EH (cell line): ENCODE measurements around the gene FZR1.

Experiments used
- DNase-seq: peaks from one replicate; pipeline ENCODE4 v3.0.0-alpha.2; 2015; ENCODE audit warnings: low read depth

FZR1 gene

GRCh38 chr19:3474010-3474409 is 32.1 kb upstream of the FZR1 start:
- DNase-seq: no peak

- no peak for DNase-seq
Observed at GRCh38 chr19:3474614-3475013, 31.5 kb upstream of the FZR1 start.

- no peak for DNase-seq
Observed at GRCh38 chr19:3475449-3475848, 30.7 kb upstream of the FZR1 start.

GRCh38 chr19:3476830-3477229 is 29.3 kb upstream of the FZR1 start:
- DNase-seq: no peak

GRCh38 chr19:3477506-3477905 is 28.6 kb upstream of the FZR1 start:
- no peak for DNase-seq

GRCh38 chr19:3477951-3478350 is 28.2 kb upstream of the FZR1 start:
- no peak for DNase-seq

- no peak for DNase-seq
Observed at GRCh38 chr19:3478409-3479176, 27.5 kb upstream of the FZR1 start.

- DNase-seq: peak; percentile 45
Observed at GRCh38 chr19:3479177-3479833, 26.8 kb upstream of the FZR1 start.

GRCh38 chr19:3479834-3480215 is 26.3 kb upstream of the FZR1 start:
- DNase-seq: peak; percentile 31

GRCh38 chr19:3480383-3481091 is 25.6 kb upstream of the FZR1 start, which contains the start of gene SMIM24:
Gene SMIM24, minus strand, starts transcription at chr19:3480525. Its CDS starts 62 bp downstream, at chr19:3480463.
- no peak for DNase-seq

GRCh38 chr19:3481241-3482090 is 24.6 kb upstream of the FZR1 start:
- no peak for DNase-seq

- no peak for DNase-seq
Observed at GRCh38 chr19:3482507-3483225, 23.4 kb upstream of the FZR1 start.

GRCh38 chr19:3483226-3483628 is 22.9 kb upstream of the FZR1 start, which contains the start of gene SMIM44:
Gene SMIM44, minus strand, starts transcription at chr19:3483441. Its CDS starts 38 bp downstream, at chr19:3483403.
- no peak for DNase-seq

- no peak for DNase-seq
Observed at GRCh38 chr19:3491396-3492119, 14.6 kb upstream of the FZR1 start.

- no peak for DNase-seq
Observed at GRCh38 chr19:3492131-3492839, 13.8 kb upstream of the FZR1 start.

- no peak for DNase-seq
Observed at GRCh38 chr19:3492919-3493318, 13.2 kb upstream of the FZR1 start.

GRCh38 chr19:3493651-3494050 is 12.5 kb upstream of the FZR1 start:
- no peak for DNase-seq

- DNase-seq: peak; percentile 27
Observed at GRCh38 chr19:3494051-3494450, 12.1 kb upstream of the FZR1 start.

GRCh38 chr19:3494559-3494958 is 11.6 kb upstream of the FZR1 start:
- no peak for DNase-seq
